Activated T-cell treated with anti-CD3 and anti-CD28 coated beads, Interleukin-2, amount 50 U/mL, for 48 hours (primary cell): Measurements from ENCODE around the gene TRMT61A.
"Not testable (repeated sequence)": the region's sequence is repeated elsewhere in the genome, so short reads cannot be mapped to it uniquely, and the experiment has no call there.

Experiments
- DNase-seq, 2 experiments: peaks; one replicate each; pipeline ENCODE4 v3.0.0-alpha.2; 2020

TRMT61A gene

GRCh38 chr14:103509864-103510723 is 18.9 kb upstream of the TRMT61A start:
- DNase-seq: no peak

GRCh38 chr14:103510724-103511693 is 18.0 kb upstream of the TRMT61A start:
- no peak for DNase-seq

- not testable (repeated sequence) for DNase-seq
These were observed 16.8 kb upstream of the TRMT61A start for GRCh38 chr14:103512180-103512579.

- no peak for DNase-seq
These were observed 16.0 kb upstream of the TRMT61A start for GRCh38 chr14:103512701-103513611.

- no peak for DNase-seq
These were observed 14.2 kb upstream of the TRMT61A start for GRCh38 chr14:103514596-103515421.

GRCh38 chr14:103516426-103517173 is 12.4 kb upstream of the TRMT61A start:
- DNase-seq: no peak

- no peak for DNase-seq
These were observed 11.8 kb upstream of the TRMT61A start for GRCh38 chr14:103517174-103517566.

GRCh38 chr14:103517721-103518421 is 11.1 kb upstream of the TRMT61A start:
- DNase-seq: no peak

GRCh38 chr14:103518422-103519042 is 10.5 kb upstream of the TRMT61A start:
- peak; percentile 78 to 79 for DNase-seq

- no peak for DNase-seq
These were observed 9.8 kb upstream of the TRMT61A start for GRCh38 chr14:103519043-103519836.

- no peak for DNase-seq
These were observed 9.2 kb upstream of the TRMT61A start for GRCh38 chr14:103519837-103520212.

GRCh38 chr14:103520269-103520656 is 8.7 kb upstream of the TRMT61A start:
- DNase-seq: no peak

GRCh38 chr14:103520657-103521437 is 8.1 kb upstream of the TRMT61A start:
- peak; percentile 68 to 72 for DNase-seq

GRCh38 chr14:103521438-103521950 is 7.5 kb upstream of the TRMT61A start:
- DNase-seq: no peak

- no peak for DNase-seq
These were observed 6.9 kb upstream of the TRMT61A start for GRCh38 chr14:103521951-103522563.

GRCh38 chr14:103522649-103523574 is 6.1 kb upstream of the TRMT61A start, which contains the start of gene CKB:
TSS of gene CKB (minus strand) at chr14:103522830. CDS start at chr14:103522493, 337 bp downstream.
- DNase-seq: no peak
